ENCODE results near the gene TDRD6.

Gene TDRD6

DNA sequence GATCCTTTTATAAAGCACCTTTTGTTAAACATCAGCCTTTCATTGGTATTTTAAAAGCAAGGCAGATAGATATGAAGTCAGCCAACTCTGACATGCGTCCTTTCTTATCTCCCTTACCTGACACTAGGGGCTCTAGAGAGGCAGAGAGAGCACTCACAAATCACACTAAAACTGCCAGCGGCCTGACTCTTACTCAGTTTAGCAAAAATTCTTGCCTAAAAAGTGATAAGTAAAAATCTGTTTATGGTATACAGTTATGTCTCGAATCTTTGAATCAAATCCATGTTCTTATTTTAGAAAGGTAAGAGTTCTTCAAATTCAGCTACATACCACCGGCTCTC, 10.4 kb upstream of the TDRD6 start:
- DNase-seq (ENCODE audit: low read depth in 2 of 2): no peak

DNA sequence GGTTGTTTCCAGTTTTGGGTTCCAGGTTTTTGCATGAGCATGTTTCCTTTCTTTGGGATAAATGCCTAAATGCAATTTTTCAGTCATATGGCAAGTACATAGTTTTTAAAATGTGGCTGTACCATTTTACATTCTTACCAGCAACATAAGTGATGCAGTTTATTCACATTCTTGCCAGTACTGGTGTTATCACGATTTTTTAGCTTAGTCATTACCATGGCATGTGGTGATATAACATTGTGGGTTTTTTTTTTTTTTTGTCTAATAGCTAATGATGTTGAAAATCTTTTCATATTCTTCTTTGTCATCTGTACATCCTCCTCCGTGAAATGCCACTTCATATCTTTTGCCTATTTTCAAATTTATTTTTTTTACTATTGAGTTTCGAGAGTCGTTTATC, 2.9 kb upstream of the TDRD6 start:
- no peak for DNase-seq (ENCODE audit: low read depth in 2 of 2)

DNA sequence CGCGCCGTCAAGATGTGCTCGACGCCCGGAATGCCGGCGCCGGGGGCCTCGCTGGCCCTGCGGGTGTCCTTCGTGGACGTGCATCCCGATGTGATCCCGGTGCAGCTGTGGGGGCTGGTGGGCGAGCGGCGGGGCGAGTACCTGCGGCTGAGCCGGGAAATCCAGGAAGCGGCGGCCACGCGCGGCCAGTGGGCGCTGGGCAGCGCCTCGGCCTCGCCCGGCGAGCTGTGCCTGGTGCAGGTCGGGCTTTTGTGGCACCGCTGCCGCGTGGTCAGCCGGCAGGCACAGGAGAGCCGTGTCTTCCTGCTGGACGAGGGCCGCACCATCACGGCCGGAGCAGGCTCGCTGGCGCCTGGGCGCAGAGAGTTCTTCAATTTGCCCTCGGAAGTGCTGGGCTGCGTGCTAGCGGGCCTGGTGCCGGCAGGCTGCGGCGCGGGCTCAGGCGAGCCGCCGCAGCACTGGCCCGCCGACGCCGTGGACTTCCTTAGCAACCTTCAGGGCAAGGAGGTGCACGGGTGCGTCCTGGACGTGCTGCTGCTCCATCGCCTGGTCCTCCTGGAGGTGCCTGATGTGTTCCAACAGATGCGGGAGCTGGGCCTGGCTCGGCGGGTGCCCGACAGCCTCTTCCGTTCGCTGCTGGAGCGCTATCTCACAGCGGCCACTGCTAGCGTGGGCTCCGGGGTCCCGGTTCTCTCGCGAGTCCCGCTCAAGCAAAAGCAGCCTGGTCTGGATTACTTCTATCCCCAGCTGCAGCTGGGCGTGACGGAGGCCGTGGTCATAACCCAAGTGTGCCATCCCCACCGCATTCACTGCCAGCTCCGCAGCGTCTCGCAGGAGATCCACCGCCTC, 656 bp downstream of the TDRD6 start:
- no peak for DNase-seq (ENCODE audit: low read depth in 2 of 2)

- DNase-seq (ENCODE audit: low read depth in 2 of 2): no peak
These were observed 1.3 kb downstream of the TDRD6 start for GRCh38 chr6:46688966-46689335.

- DNase-seq (ENCODE audit: low read depth in 2 of 2): no peak
These were observed 2.0 kb downstream of the TDRD6 start for GRCh38 chr6:46689657-46690056.

GRCh38 chr6:46690141-46690755, 2.6 kb downstream of the TDRD6 start:
- no peak for DNase-seq (ENCODE audit: low read depth in 2 of 2)

GRCh38 chr6:46690911-46691451, 3.3 kb downstream of the TDRD6 start:
- DNase-seq (ENCODE audit: low read depth in 2 of 2): no peak

GRCh38 chr6:46699970-46700369, 12.3 kb downstream of the TDRD6 start:
- DNase-seq (ENCODE audit: low read depth in 2 of 2): no peak

DNA sequence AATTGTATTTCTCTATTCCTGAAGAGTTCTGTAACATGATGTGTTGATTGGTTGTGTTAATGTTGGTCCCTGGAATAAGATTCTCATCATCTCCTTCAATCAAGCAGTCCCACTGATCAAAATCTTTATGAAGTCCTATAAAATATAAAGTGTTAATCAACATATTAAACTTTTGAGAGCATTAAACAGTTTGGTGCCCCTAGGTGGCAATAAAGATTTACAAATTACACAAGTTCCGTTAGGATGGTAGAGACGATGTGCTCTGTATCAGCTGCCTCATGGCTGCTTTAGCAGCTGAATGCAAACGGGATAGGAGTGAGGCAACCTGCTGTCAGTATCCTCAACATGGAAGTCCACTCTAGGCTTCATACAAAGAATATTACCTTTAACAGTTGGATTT, 16.9 kb downstream of the TDRD6 start:
- DNase-seq (ENCODE audit: low read depth in 2 of 2): no peak

- DNase-seq (ENCODE audit: low read depth in 2 of 2): no peak
These were observed 18.8 kb downstream of the TDRD6 start for GRCh38 chr6:46706464-46706863.

DNA sequence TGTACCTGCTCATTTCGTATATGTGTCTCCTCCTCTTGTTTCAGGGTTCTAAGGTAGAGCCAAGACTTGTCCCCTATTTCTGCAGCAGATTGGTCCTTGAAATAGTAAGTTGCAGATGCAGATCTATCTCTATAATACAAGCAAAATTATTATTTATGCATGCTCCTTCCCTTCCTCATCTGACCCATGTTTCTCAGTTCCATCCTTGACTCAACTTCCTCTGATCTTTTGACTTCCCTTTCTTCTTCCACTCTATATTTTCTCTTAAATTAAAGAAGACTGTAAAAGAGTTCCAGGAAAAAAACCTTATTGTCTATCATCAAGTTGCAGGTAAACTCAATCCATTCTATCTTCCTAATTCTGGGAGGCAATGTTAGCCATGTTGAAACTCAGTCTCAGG, 23.8 kb downstream of the TDRD6 start:
- no peak for DNase-seq (ENCODE audit: low read depth in 2 of 2)

- DNase-seq (ENCODE audit: low read depth in 2 of 2): no peak
These were observed 27.5 kb downstream of the TDRD6 start for GRCh38 chr6:46715141-46715540.

- no peak for DNase-seq (ENCODE audit: low read depth in 2 of 2)
These were observed 31.4 kb downstream of the TDRD6 start for GRCh38 chr6:46719099-46719498.

DNA sequence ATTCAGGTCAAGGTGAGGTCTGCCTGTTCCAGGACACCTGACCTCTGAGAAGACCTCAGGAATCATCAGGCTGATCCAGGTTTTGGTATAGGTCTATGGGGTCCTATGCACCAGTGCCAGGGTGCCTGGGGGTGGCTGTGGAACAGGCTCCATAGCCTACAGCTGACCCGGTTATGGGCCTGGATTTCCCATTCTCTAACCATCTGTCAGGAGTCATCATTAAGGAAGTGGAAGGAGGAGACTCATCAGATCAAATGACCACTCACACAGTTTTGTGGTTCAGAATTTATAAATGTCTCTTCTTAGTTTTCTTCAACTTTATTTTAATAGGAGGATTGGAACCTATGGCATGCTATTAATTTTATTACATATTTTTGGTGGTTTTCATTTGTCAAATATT, 32.7 kb downstream of the TDRD6 start:
- DNase-seq (ENCODE audit: low read depth in 2 of 2): no peak

- DNase-seq (ENCODE audit: low read depth in 2 of 2): no peak
These were observed 42.2 kb downstream of the TDRD6 start for GRCh38 chr6:46729787-46730326.

DNA sequence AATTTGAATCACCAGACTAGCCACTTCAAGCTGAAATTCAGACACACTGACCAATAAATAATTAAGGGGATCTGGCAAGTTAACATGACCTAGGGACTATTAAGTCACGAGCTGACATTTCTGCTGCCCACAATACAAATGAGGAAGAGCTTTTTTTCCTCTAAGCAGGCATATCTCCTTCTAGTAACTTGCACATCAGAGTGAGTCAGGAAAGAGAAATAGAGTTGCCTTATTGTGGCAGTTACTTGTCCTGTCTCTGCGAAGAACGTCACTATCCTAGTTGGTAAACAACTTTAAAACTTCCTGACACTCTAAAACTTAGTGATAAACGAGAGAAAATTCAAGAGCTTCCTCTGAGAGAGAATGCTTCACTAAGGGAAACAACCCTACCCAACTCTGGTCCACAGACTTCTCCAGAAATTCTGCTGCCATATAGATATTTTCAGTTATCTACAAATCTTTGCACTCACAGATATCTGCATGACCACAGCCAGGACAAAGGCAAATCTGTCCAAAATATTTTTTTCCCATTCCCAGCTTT, 43.3 kb downstream of the TDRD6 start:
- no peak for DNase-seq (ENCODE audit: low read depth in 2 of 2)

DNA sequence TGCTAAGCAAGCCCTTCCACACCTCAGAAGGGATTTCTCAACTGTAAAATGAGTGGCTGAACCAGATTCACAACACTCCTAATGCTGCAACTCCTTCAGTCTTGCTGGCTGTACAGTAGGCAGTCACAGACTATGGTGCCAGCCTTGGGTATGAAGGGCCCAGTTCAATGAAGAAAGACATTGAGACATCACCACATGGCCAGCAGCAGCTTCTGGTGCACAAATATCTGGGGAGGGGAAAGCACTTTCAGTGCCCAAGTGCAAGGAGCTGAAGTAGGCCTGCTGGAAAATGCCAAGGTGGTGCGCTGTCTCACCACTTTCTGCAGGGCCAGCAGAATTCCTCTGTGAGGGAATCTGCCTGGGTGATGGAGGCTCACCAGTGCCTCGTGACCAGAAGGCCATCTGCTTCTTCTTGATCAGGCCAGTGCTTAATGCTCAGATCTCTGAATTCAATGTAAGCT, 45.7 kb downstream of the TDRD6 start:
- DNase-seq (ENCODE audit: low read depth in 2 of 2): no peak

- DNase-seq (ENCODE audit: low read depth in 2 of 2): no peak
These were observed 47.4 kb downstream of the TDRD6 start, which contains the start of gene PLA2G7 for GRCh38 chr6:46734867-46735719. Gene PLA2G7, minus strand, starts transcription at chr6:46735375. Its CDS starts 12,484 bp downstream, at chr6:46722891.

GRCh38 chr6:46735720-46736031, 48.0 kb downstream of the TDRD6 start:
- DNase-seq (ENCODE audit: low read depth in 2 of 2): no peak

- no peak for DNase-seq (ENCODE audit: low read depth in 2 of 2)
These were observed 49.2 kb downstream of the TDRD6 start for GRCh38 chr6:46736906-46737305.

DNA sequence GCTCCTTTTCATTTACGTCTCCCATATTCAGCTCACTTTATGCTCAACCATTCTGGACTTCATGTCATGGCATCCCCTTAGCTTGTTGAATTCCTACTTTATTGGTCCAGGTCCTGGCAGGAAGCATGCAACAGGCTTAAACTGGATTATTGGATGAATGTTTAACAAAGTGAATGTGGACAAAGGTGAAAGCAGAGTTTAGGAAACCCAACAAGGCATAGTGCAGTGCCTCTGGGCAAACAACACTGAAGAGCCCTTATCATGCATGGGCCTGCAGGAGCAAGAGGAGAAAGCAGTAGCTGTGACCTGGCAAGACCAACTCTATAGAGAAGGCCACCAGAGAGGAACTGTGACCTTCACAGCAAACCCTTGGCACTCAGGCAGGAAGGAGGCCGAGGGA, 53.8 kb downstream of the TDRD6 start:
- no peak for DNase-seq (ENCODE audit: low read depth in 2 of 2)

DNA sequence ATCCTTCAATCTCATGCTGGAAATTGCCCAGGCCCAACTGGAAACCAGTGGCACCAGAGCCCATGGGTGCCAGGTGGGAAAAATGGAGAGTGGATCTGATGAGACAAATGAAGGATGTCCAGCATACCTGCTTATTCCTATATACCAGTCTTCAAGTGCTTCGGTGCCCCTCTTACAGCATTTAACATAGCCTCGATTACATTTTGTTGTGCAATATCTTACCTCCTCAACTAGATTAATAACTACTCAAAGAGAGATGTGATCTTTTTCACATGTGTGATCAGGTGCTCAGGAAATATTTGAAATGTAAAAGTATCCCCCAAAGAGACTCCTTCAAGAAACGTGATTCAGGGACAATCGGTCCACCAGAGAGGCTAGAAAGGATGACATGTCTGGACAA, 54.2 kb downstream of the TDRD6 start:
- no peak for DNase-seq (ENCODE audit: low read depth in 2 of 2)
